Measurements from ENCODE around the gene HS6ST1.
"Not testable (repeated sequence)": the region's sequence is repeated elsewhere in the genome, so short reads cannot be mapped to it uniquely, and the experiment has no call there.

- not testable (repeated sequence) for TF ChIP-seq CTCF (conservative IDR thresholded peaks at IDR 0.05; ENCODE audit: low read length); EZH2phosphoT487 (IDR thresholded peaks at IDR 0.05; ENCODE audit: borderline replicate concordance, low read depth, low read length)
Measured at GRCh38 chr2:128266463-128266862, 52.2 kb downstream of the HS6ST1 start.
